MM.1S (cell line): ENCODE data around the gene BRIX1.

Experiments used
- EZH2 ChIP-seq: fragments of 300-600 bp; sonication (generic); optimal IDR thresholded peaks from 2 replicates; pipeline ENCODE3; 2017; ENCODE audit warnings: low read depth, mild to moderate bottlenecking, antibody characterized with exemption, low read length, mixed read lengths
- TF ChIP-seq, protein P1 (sequence below): fragments of 300-600 bp; sonication (generic); IDR thresholded peaks from 2 replicates; pipeline ENCODE4 v1.5.1; 2016; ENCODE audit warnings: antibody characterized with exemption, low read length, mixed read lengths

DNA sequence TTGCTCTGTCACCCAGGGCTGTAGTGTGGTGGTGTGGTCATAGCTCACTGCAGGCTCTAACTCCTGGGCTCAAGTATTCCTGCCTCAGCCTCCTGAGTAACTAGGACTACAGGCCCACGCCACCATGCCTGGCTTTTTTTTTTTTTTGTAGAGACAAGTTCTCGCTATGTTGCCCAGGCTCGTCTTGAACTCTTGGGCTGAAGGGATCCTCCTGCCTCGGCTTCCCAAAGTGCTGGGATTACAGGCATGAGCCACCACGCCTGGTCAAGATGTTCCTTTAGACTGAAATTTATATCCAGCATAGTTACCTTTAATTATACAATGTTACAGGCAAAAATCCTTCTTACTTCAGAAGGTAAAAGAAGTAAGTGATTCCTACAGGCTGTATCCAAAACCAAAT, 12.3 kb downstream of the BRIX1 start:
- TF ChIP-seq, protein P1, sequence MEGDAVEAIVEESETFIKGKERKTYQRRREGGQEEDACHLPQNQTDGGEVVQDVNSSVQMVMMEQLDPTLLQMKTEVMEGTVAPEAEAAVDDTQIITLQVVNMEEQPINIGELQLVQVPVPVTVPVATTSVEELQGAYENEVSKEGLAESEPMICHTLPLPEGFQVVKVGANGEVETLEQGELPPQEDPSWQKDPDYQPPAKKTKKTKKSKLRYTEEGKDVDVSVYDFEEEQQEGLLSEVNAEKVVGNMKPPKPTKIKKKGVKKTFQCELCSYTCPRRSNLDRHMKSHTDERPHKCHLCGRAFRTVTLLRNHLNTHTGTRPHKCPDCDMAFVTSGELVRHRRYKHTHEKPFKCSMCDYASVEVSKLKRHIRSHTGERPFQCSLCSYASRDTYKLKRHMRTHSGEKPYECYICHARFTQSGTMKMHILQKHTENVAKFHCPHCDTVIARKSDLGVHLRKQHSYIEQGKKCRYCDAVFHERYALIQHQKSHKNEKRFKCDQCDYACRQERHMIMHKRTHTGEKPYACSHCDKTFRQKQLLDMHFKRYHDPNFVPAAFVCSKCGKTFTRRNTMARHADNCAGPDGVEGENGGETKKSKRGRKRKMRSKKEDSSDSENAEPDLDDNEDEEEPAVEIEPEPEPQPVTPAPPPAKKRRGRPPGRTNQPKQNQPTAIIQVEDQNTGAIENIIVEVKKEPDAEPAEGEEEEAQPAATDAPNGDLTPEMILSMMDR: no peak
- no peak for TF ChIP-seq EZH2
